Spleen (tissue), 11 donors: ENCODE results near the gene SLC19A3. TPM values are rescaled to one million over a fixed set of nuclear protein-coding genes. Genes with fewer than 3 reads are reported as not detected.

ENCODE experiments used
- DNase-seq: peaks from one replicate; pipeline ENCODE4 v3.0.0-alpha.2; 2020
- H3K27ac ChIP-seq, 8 donors: fragments of 200-600 bp; sonication (generic) in 7 of 8; 1 replicate in 4 of 8; 2 replicates in 4 of 8; pipeline versions ENCODE4 v1.5.0 to v1.8.0; 2016 to 2021; ENCODE audit warnings: inconsistent platforms in 4 of 8, mild to moderate bottlenecking in 4 of 8, moderate library complexity in 1 of 8
- H3K27me3 ChIP-seq, 7 donors: fragments of 200-600 bp; sonication (generic) in 6 of 7; replicated peaks in 1 of 7; 1 replicate in 4 of 7; 2 replicates in 3 of 7; pipeline versions ENCODE4 v1.5.0 to v1.8.0; 2016 to 2021; ENCODE audit warnings: inconsistent platforms in 3 of 7, mild to moderate bottlenecking in 1 of 7
- H3K36me3 ChIP-seq, 6 donors: fragments of 200-600 bp; sonication (generic) in 5 of 6; 1 replicate in 4 of 6; 2 replicates in 2 of 6; pipeline versions ENCODE4 v1.5.0 to v1.8.0; 2016 to 2021; ENCODE audit warnings: inconsistent platforms in 2 of 6
- H3K4me1 ChIP-seq, 6 donors: fragments of 200-600 bp; sonication (generic) in 5 of 6; 1 replicate in 3 of 6; 2 replicates in 3 of 6; pipeline versions ENCODE4 v1.5.0 to v1.8.0; 2016 to 2021; ENCODE audit warnings: inconsistent platforms in 3 of 6
- H3K4me3 ChIP-seq, 8 donors: fragments of 200-600 bp; sonication (generic) in 7 of 8; 1 replicate in 4 of 8; 2 replicates in 4 of 8; pipeline versions ENCODE4 v1.5.0 to v1.8.0; 2016 to 2021; ENCODE audit warnings: inconsistent platforms in 4 of 8, mild to moderate bottlenecking in 4 of 8, moderate library complexity in 2 of 8
- H3K9me3 ChIP-seq, 8 donors: fragments of 200-600 bp; sonication (generic) in 7 of 8; 1 replicate in 4 of 8; 2 replicates in 4 of 8; pipeline versions ENCODE4 v1.5.0 to v1.8.0; 2016 to 2021; ENCODE audit warnings: inconsistent platforms in 4 of 8
- CTCF ChIP-seq, 11 experiments: fragments of 200-600 bp in 7 of 11; fragments of 450-650 bp in 4 of 11; sonication (generic) in 4 of 11; IDR thresholded peaks in 8 of 11; conservative IDR thresholded peaks in 3 of 11; 1 replicate in 7 of 11; 2 replicates in 4 of 11; pipeline versions ENCODE4 v1.4.0 to v1.8.0; 2016 to 2021; ENCODE audit warnings: antibody characterized with exemption in 11 of 11, inconsistent platforms in 4 of 11, mild to moderate bottlenecking in 1 of 11
- POLR2A ChIP-seq, 3 donors: fragments of 450-650 bp; IDR thresholded peaks; one replicate each; pipeline ENCODE4 v1.5.1; 2017; ENCODE audit warnings: antibody characterized with exemption in 3 of 3, mild to moderate bottlenecking in 1 of 3
- POLR2AphosphoS5 ChIP-seq, 3 donors: sonication (generic); formaldehyde crosslinking; IDR thresholded peaks; one replicate each; pipeline ENCODE4 v1.5.1; 2017; ENCODE audit warnings: antibody characterized with exemption in 3 of 3
- WGBS, 5 donors: extraction: QIAGEN DNeasy Blood & Tissue Kit in 3 of 5; methylation state at CpG; one replicate each; pipeline versions ENCODE4 v1.1.5 to v1.1.7; 2013 to 2018; 5-methylcytosine and 5-hydroxymethylcytosine counted together
- intact Hi-C: fragments of 100-400 bp; cut with DNase I; formaldehyde crosslinking; loops from one replicate; pipeline ENCODE4 v1.15.0; 2023; ENCODE audit warnings: low total_unique reads
- polyA plus RNA-seq, 3 donors: library from polyadenylated mRNA; stranded (reverse); fragments of 200-250 nt; gene quantifications; one replicate each; pipeline ENCODE4 v1.2.1, GENCODE V29; 2013
- small RNA-seq, 4 donors: library from RNA; depleted of rRNA; stranded (forward); fragments of <200 nt; gene quantifications; one replicate each; pipeline ENCODE3, GENCODE V24; 2016
- total RNA-seq, 7 donors: library from RNA; depleted of rRNA in 3 of 7; stranded (reverse); fragments of >200 nt in 3 of 7; fragmentation: NEBNext Ultra II Directional in 4 of 7; extraction: Animal tissue kit (Norgen Biotek cat#: 25700) in 4 of 7; gene quantifications; one replicate each; pipeline versions ENCODE4 v1.1.0 to v1.2.1, GENCODE V29; 2016 to 2021
- donor health status: healthy with polysubstance abuse.
- donor health status: DM: no; HTN: no; CAD: no; lungs with moderate emphysema.
- donor health status: DM: no; HTN: no; CAD: no.
- donor health status: Bipolar disorder and iron deficiency.
- donor health status: healthy.
- donor health status: DM: no; HTN: no; CAD: no.
- donor health status: DM: yes; HTN: yes; CAD: no.

The SLC19A3 gene
- total and polyA plus RNA-seq, 10 donors: 0.06 to 0.23 (median 0.15) TPM; not detected in 5

DNA sequence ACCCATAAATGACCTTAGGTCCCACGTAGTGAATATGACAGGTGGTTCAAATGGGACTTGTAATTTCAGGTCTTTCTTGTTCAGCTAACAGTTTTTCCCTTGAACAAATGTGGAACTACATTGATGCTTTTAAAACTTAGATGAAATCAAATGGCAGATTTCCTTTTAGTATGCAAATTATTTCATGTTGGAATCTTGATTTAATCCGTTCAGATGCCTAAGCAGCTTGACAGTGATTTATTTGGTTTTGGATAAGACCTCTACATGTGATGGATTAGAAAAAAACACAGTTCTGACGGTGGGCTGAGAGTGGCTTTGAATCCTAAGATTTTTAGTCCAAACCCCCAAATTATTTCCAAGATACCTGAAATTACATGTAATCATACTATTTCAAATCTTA lies 83.6 kb downstream of the SLC19A3 start:
- no peak overlapping the region for H3K4me3 ChIP-seq
- H3K4me1 ChIP-seq: no peaks in the 10 kb centered on the region
- no peaks in the 10 kb centered on the region for H3K9me3 ChIP-seq
- WGBS, 5 donors: 63 to 76% (median 75%) methylated on average over 3 of the region's 3 CpGs
- DNase-seq: no peak
- intact Hi-C loops: no loop called here
- H3K27me3 ChIP-seq: peaks cover 0 to 8% (median 0%) of the 10 kb centered on the region in 7 donors
- no peak overlapping the region for H3K27ac ChIP-seq
- no peak for TF ChIP-seq CTCF (IDR thresholded peaks at IDR 0.05 in 8 of 11, conservative IDR thresholded peaks at IDR 0.05 in 3 of 11)
- no peak for TF ChIP-seq POLR2A (IDR thresholded peaks at IDR 0.05)
- no peak for TF ChIP-seq POLR2AphosphoS5 (IDR thresholded peaks at IDR 0.05)
- H3K36me3 ChIP-seq: no peaks in the 10 kb centered on the region

Small RNA genes within 50 kb of the gene (small RNA-seq; reads per million reads assigned to genes)
- gene RNA5SP121: 0 to 0.07 (median 0) reads per million in 4 donors

Other genes starting within 250 kb of the SLC19A3 start
- gene AGFG1, start 245.9 kb downstream of the SLC19A3 start, total RNA-seq: 100 to 1,000 TPM in 2 of 7 donors, 10 to 100 TPM in 5; 52.5 to 111 (median 87.9) TPM
- 10 to 100 TPM; 23.6 to 35.4 (median 26.5) TPM for gene AGFG1, start 245.9 kb downstream of the SLC19A3 start, polyA plus RNA-seq
- not detected for gene SCYGR2, start 119.1 kb downstream of the SLC19A3 start, total RNA-seq
- not detected for gene SCYGR2, start 119.1 kb downstream of the SLC19A3 start, polyA plus RNA-seq
- gene SCYGR3, start 103.2 kb downstream of the SLC19A3 start, total RNA-seq: not detected
- not detected for gene SCYGR3, start 103.2 kb downstream of the SLC19A3 start, polyA plus RNA-seq
- gene SCYGR4, start 100.5 kb downstream of the SLC19A3 start, total RNA-seq: not detected
- under 1 TPM in 1 of 3 donors, not detected in 2; 0.04 TPM for gene SCYGR4, start 100.5 kb downstream of the SLC19A3 start, polyA plus RNA-seq
- gene SCYGR5, start 51.2 kb downstream of the SLC19A3 start, total RNA-seq: not detected
- not detected for gene SCYGR5, start 51.2 kb downstream of the SLC19A3 start, polyA plus RNA-seq
- not detected for gene SCYGR6, start 6.7 kb upstream of the SLC19A3 start, total RNA-seq
- gene SCYGR6, start 6.7 kb upstream of the SLC19A3 start, polyA plus RNA-seq: not detected
- gene SCYGR7, start 10.3 kb upstream of the SLC19A3 start, total RNA-seq: not detected
- gene SCYGR7, start 10.3 kb upstream of the SLC19A3 start, polyA plus RNA-seq: not detected
- not detected for gene SCYGR8, start 27.9 kb upstream of the SLC19A3 start, total RNA-seq
- not detected for gene SCYGR8, start 27.9 kb upstream of the SLC19A3 start, polyA plus RNA-seq
- gene CCL20, start 95.8 kb upstream of the SLC19A3 start, total RNA-seq: not detected
- gene CCL20, start 95.8 kb upstream of the SLC19A3 start, polyA plus RNA-seq: under 1 TPM; 0.28 to 0.74 (median 0.46) TPM
- gene DAW1, start 153.6 kb upstream of the SLC19A3 start, total RNA-seq: 1 to 10 TPM in 1 of 7 donors, not detected in 6; 2.2 TPM
- not detected for gene DAW1, start 153.6 kb upstream of the SLC19A3 start, polyA plus RNA-seq